H1 (cell line): ENCODE measurements around the gene JPH2. TPM values are rescaled to one million over a fixed set of nuclear protein-coding genes. Genes with fewer than 3 reads are reported as not detected.

ENCODE experiments used
- CTCF ChIA-PET: fragments of 300-600 bp; sonication (Branson Sonifier 250); formaldehyde crosslinking; loops from one replicate; lab custom pipeline; 2021; ENCODE audit not compliant: partially characterized antibody; lab: Charles Lee
- POLR2A ChIA-PET: fragments of 300-600 bp; sonication (Branson Sonifier 250); formaldehyde crosslinking; loops from one replicate; lab custom pipeline; 2021; ENCODE audit warnings: inconsistent platforms; ENCODE audit not compliant: partially characterized antibody; lab: Charles Lee
- DNase-seq, 2 experiments: peaks; one replicate each; pipeline versions ENCODE4 v3.0.0 to v3.0.0-alpha.2; 2010 to 2022; ENCODE audit warnings: low spot score in 2 of 2, low read depth in 1 of 2, mixed read lengths in 1 of 2
- FAIRE-seq: peaks from 2 replicates; lab custom pipeline; 2011; peaks lifted over from hg19 to GRCh38; lab: Jason Lieb, UNC
- H2AFZ ChIP-seq: 2 replicates; pipeline ENCODE4 v1.8.1; 2012; ENCODE audit warnings: low read length, inconsistent platforms
- H2AK5ac ChIP-seq: 2 replicates; pipeline ENCODE4 v1.6.1; 2013; ENCODE audit warnings: low read depth, low read length
- H2BK120ac ChIP-seq: replicated peaks from 2 replicates; pipeline ENCODE3; 2013; ENCODE audit warnings: low read depth, low read length, inconsistent platforms
- H2BK12ac ChIP-seq: 2 replicates; pipeline ENCODE4 v1.6.1; 2013; ENCODE audit warnings: low read depth, low read length
- H2BK15ac ChIP-seq: 2 replicates; pipeline ENCODE4 v1.6.1; 2013; ENCODE audit warnings: low read length
- H2BK20ac ChIP-seq: 2 replicates; pipeline ENCODE4 v1.6.1; 2013; ENCODE audit warnings: low read length
- H2BK5ac ChIP-seq: 2 replicates; pipeline ENCODE4 v1.6.1; 2013; ENCODE audit warnings: low read depth, low read length
- H3K14ac ChIP-seq: 2 replicates; pipeline ENCODE4 v1.6.1; 2013; ENCODE audit warnings: inconsistent platforms; ENCODE audit not compliant: insufficient read length
- H3K18ac ChIP-seq: 2 replicates; pipeline ENCODE4 v1.6.1; 2013; ENCODE audit warnings: low read length; ENCODE audit errors: extremely low read depth
- H3K23ac ChIP-seq: 2 replicates; pipeline ENCODE4 v1.6.1; 2013; ENCODE audit warnings: inconsistent platforms; ENCODE audit not compliant: insufficient read length
- H3K23me2 ChIP-seq: 2 replicates; pipeline ENCODE4 v1.6.1; 2013; ENCODE audit warnings: low read depth, low read length
- H3K27ac ChIP-seq: 2 replicates; pipeline ENCODE4 v1.6.1; 2011; ENCODE audit warnings: low read depth, low read length, inconsistent platforms
- H3K27me3 ChIP-seq, 4 experiments: replicated peaks in 1 of 4; 1 replicate in 1 of 4; 2 replicates in 3 of 4; pipeline versions ENCODE4 v1.6.1 to v1.8.1; 2011 to 2013; ENCODE audit warnings: low read length in 3 of 4, mild to moderate bottlenecking in 3 of 4, inconsistent platforms in 2 of 4, mixed read lengths in 2 of 4, moderate library complexity in 1 of 4; ENCODE audit not compliant: control insufficient read depth in 3 of 4, insufficient read depth in 3 of 4; ENCODE audit errors: extremely low read depth in 1 of 4
- H3K36me3 ChIP-seq, 4 experiments: 2 replicates each; pipeline versions ENCODE4 v1.6.1 to v1.8.1; 2011 to 2013; ENCODE audit warnings: mild to moderate bottlenecking in 4 of 4, low read length in 3 of 4, moderate library complexity in 2 of 4, control low read depth in 1 of 4, inconsistent platforms in 1 of 4; ENCODE audit not compliant: insufficient read depth in 4 of 4, control insufficient read depth in 2 of 4
- H3K4ac ChIP-seq: replicated peaks from 2 replicates; pipeline ENCODE3; 2013; ENCODE audit warnings: low read length, low read depth, mixed read lengths, inconsistent platforms; ENCODE audit not compliant: insufficient read length
- H3K4me1 ChIP-seq, 4 experiments: replicated peaks in 1 of 4; 1 replicate in 1 of 4; 2 replicates in 3 of 4; pipeline versions ENCODE4 v1.6.1 to v1.8.1; 2011 to 2013; ENCODE audit warnings: low read length in 3 of 4, inconsistent platforms in 2 of 4, mixed read lengths in 1 of 4; ENCODE audit not compliant: insufficient read depth in 4 of 4, control insufficient read depth in 3 of 4
- H3K4me2 ChIP-seq, 2 experiments: 2 replicates each; pipeline versions ENCODE4 v1.6.1 to v1.8.1; 2011 to 2013; ENCODE audit warnings: low read depth in 2 of 2, low read length in 2 of 2, control low read depth in 1 of 2, inconsistent platforms in 1 of 2, mild to moderate bottlenecking in 1 of 2; ENCODE audit not compliant: insufficient read depth in 1 of 2
- H3K4me3 ChIP-seq, 4 experiments: fragments of 200-600, 300-600 bp in 1 of 4; sonication (generic), shearing (Covaris generic), sonication (Bioruptor Twin) in 1 of 4; 2 replicates each; pipeline versions ENCODE4 v1.5.1 to v1.8.1; 2011 to 2016; ENCODE audit warnings: low read length in 4 of 4, low read depth in 3 of 4, control low read depth in 2 of 4, inconsistent platforms in 2 of 4, mild to moderate bottlenecking in 2 of 4, mixed read lengths in 1 of 4, moderate library complexity in 1 of 4; ENCODE audit not compliant: insufficient read depth in 2 of 4; ENCODE audit errors: extremely low read depth in 1 of 4
- H3K56ac ChIP-seq: replicated peaks from 2 replicates; pipeline ENCODE3; 2013; ENCODE audit warnings: low read depth, mild to moderate bottlenecking, mixed read lengths, low read length, inconsistent platforms; ENCODE audit not compliant: insufficient read length
- H3K79me1 ChIP-seq: 2 replicates; pipeline ENCODE4 v1.6.1; 2013; ENCODE audit warnings: low read depth, low read length, control low read depth
- H3K79me2 ChIP-seq, 2 experiments: 2 replicates each; pipeline versions ENCODE4 v1.6.1 to v1.8.1; 2012 to 2013; ENCODE audit warnings: low read length in 2 of 2, mild to moderate bottlenecking in 2 of 2, inconsistent platforms in 1 of 2; ENCODE audit not compliant: insufficient read depth in 2 of 2, control insufficient read depth in 1 of 2
- H3K9ac ChIP-seq, 4 experiments: replicated peaks in 1 of 4; 1 replicate in 1 of 4; 2 replicates in 3 of 4; pipeline versions ENCODE4 v1.6.1 to v1.8.1; 2011 to 2013; ENCODE audit warnings: low read depth in 3 of 4, low read length in 3 of 4, control low read depth in 2 of 4, mild to moderate bottlenecking in 2 of 4, moderate library complexity in 2 of 4, inconsistent platforms in 1 of 4; ENCODE audit errors: extremely low read depth in 1 of 4
- H3K9me3 ChIP-seq, 2 experiments: 2 replicates each; pipeline versions ENCODE4 v1.6.1 to v1.8.1; 2012 to 2013; ENCODE audit warnings: mild to moderate bottlenecking in 2 of 2, moderate library complexity in 2 of 2, control low read depth in 1 of 2, inconsistent platforms in 1 of 2, low read depth in 1 of 2, low read length in 1 of 2, mixed read lengths in 1 of 2; ENCODE audit not compliant: insufficient read depth in 2 of 2
- H4K20me1 ChIP-seq, 2 experiments: replicated peaks in 1 of 2; 2 replicates each; pipeline versions ENCODE3 to v1.8.1; 2011 to 2013; ENCODE audit warnings: inconsistent platforms in 2 of 2, low read length in 2 of 2, mild to moderate bottlenecking in 1 of 2; ENCODE audit not compliant: insufficient read depth in 2 of 2, control insufficient read depth in 1 of 2
- H4K5ac ChIP-seq: 2 replicates; pipeline ENCODE4 v1.6.1; 2013; ENCODE audit warnings: low read length, low read depth, mixed read lengths, inconsistent platforms; ENCODE audit not compliant: insufficient read length
- H4K8ac ChIP-seq: 2 replicates; pipeline ENCODE4 v1.8.0; 2013; ENCODE audit warnings: mild to moderate bottlenecking, moderate library complexity, low read length, inconsistent platforms; ENCODE audit not compliant: insufficient read depth; ENCODE audit errors: extremely low read depth
- H4K91ac ChIP-seq: replicated peaks from 2 replicates; pipeline ENCODE3; 2013; ENCODE audit warnings: low read length, mixed read lengths, inconsistent platforms; ENCODE audit not compliant: insufficient read length
- BACH1 ChIP-seq: IDR thresholded peaks from 2 replicates; pipeline ENCODE4 v1.6.1; 2012; ENCODE audit warnings: low read length, improper control_type of control experiment
- BCL11A ChIP-seq, 2 experiments: IDR thresholded peaks; one replicate each; pipeline ENCODE4 v1.6.1; 2011; ENCODE audit warnings: low read depth in 2 of 2, low read length in 2 of 2, mild to moderate bottlenecking in 2 of 2
- CHD1 ChIP-seq: IDR thresholded peaks from 2 replicates; pipeline ENCODE4 v1.6.1; 2012; ENCODE audit warnings: low read depth, low read length, improper control_type of control experiment
- CREB1 ChIP-seq: IDR thresholded peaks from 2 replicates; pipeline ENCODE4 v1.6.1; 2012; ENCODE audit warnings: inconsistent platforms
- CTCF ChIP-seq, 3 experiments: IDR thresholded peaks; 1 replicate in 2 of 3; 2 replicates in 1 of 3; pipeline versions ENCODE4 v1.5.1 to v1.6.1; 2011; ENCODE audit warnings: low read length in 3 of 3, mild to moderate bottlenecking in 3 of 3, inconsistent platforms in 2 of 3, low read depth in 1 of 3, moderate library complexity in 1 of 3; ENCODE audit not compliant: insufficient read depth in 1 of 3; ENCODE audit errors: control extremely low read depth in 1 of 3
- E2F6 ChIP-seq: IDR thresholded peaks from 2 replicates; pipeline ENCODE4 v1.6.1; 2012; ENCODE audit warnings: inconsistent platforms
- RBBP5 ChIP-seq: IDR thresholded peaks from 2 replicates; pipeline ENCODE4 v1.7.1; 2012; ENCODE audit warnings: low read depth, mild to moderate bottlenecking, inconsistent platforms, low read length, moderate library complexity, borderline replicate concordance
- SP1 ChIP-seq: IDR thresholded peaks from 2 replicates; pipeline ENCODE4 v1.6.1; 2011; ENCODE audit warnings: low read depth, low read length
- TBP ChIP-seq: IDR thresholded peaks from 2 replicates; pipeline ENCODE4 v1.6.1; 2011; ENCODE audit warnings: low read depth, low read length, improper control_type of control experiment
- WGBS, 2 experiments: shearing (Covaris generic) in 1 of 2; methylation state at CpG; one replicate each; pipeline versions ENCODE4 v1.1.6 to v1.1.7; 2013 to 2015; ENCODE audit warnings: low lambda C conversion rate in 2 of 2, mixed read lengths in 2 of 2, inconsistent platforms in 1 of 2, low coverage in 1 of 2, missing lambda C conversion rate in 1 of 2; ENCODE audit not compliant: insufficient replicate concordance in 2 of 2, insufficient coverage in 1 of 2, insufficient read length in 1 of 2; ENCODE audit errors: extremely low coverage in 1 of 2, missing lambda C conversion rate in 1 of 2; 5-methylcytosine and 5-hydroxymethylcytosine counted together
- polyA plus RNA-seq, 7 experiments: library from polyadenylated mRNA; depleted of rRNA in 3 of 7; stranded (reverse) in 5 of 7; unstranded in 2 of 7; fragments of >200 nt in 5 of 7; fragments of 200-250 nt in 2 of 7; gene quantifications; 1 replicate in 5 of 7; 2 replicates in 1 of 7; 4 replicates in 1 of 7; pipeline versions ENCODE4 v1.2.1 to v1.2.3, GENCODE V29; 2011 to 2013; ENCODE audit warnings: missing spikeins in 2 of 7, mixed read lengths in 2 of 7
- total RNA-seq: library from RNA; stranded (reverse); fragmentation: NEBNext Ultra II Directional; extraction: Animal tissue kit (Norgen Biotek cat#: 25700); gene quantifications from 2 replicates; pipeline ENCODE4 v1.2.1, GENCODE V29; 2021

The JPH2 gene
- total and polyA plus RNA-seq, 2 of the 8 experiments (the other 6 are each of a cell fraction or from before 2014, with no cell fraction given): 0.59 to 1.3 TPM

GRCh38 chr20:44098256-44098630 is 88.7 kb downstream of the JPH2 start:
- POLR2A ChIA-PET: no interaction called here
- FAIRE-seq (no peak), DNase-seq (no peak)
- Histone ChIP-seq H3K4me3 (no peak overlapping the region), H2BK120ac (no peak overlapping the region), H3K4me1 (no peaks in the 10 kb centered on the region), H2BK15ac (no peak overlapping the region), H3K4me2 (no peak overlapping the region), H3K9ac (no peak overlapping the region), H2BK20ac (no peak overlapping the region), H3K27ac (no peak overlapping the region), H3K9me3 (no peaks in the 10 kb centered on the region), H4K91ac (no peak overlapping the region), H3K27me3 (no peaks in the 10 kb centered on the region), H3K56ac (no peak overlapping the region), H3K4ac (no peak overlapping the region), H4K5ac (no peak overlapping the region), H3K18ac (no peak overlapping the region), H3K14ac (no peak overlapping the region), H2AFZ (no peak overlapping the region), H2BK12ac (no peak overlapping the region), H3K23ac (no peak overlapping the region), H3K36me3 (no peaks in the 10 kb centered on the region), H4K8ac (no peak overlapping the region), H2BK5ac (no peak overlapping the region), H3K79me1 (no peaks in the 10 kb centered on the region), H2AK5ac (no peak overlapping the region), H3K79me2 (no peaks in the 10 kb centered on the region), H4K20me1 (no peaks in the 10 kb centered on the region), H3K23me2 (no peaks in the 10 kb centered on the region)
- CTCF ChIA-PET: interaction anchor here (0.6 to 4.2 kb wide), 6 partner anchors 10 to 200 kb away, joined by 3 to 17 read pairs (median 4); no protein-coding TSS in a partner anchor
- 92% methylated on average over 6 of the region's 6 CpGs; no CpG with 5 or more reads in 1 of the 2 experiments for WGBS, 2 experiments
- no peak for TF ChIP-seq BCL11A (IDR thresholded peaks at IDR 0.05; ENCODE audit: low read depth in 2 of 2, low read length in 2 of 2)
- TF ChIP-seq TBP: no peak
- no peak for TF ChIP-seq CHD1
- no peak for TF ChIP-seq E2F6
- no peak for TF ChIP-seq BACH1
- no peak for TF ChIP-seq CTCF (IDR thresholded peaks at IDR 0.05; ENCODE audit: control extremely low read depth in 1 of 3, insufficient read depth in 1 of 3, low read depth in 1 of 3, low read length in 3 of 3)
- no peak for TF ChIP-seq RBBP5
- no peak for TF ChIP-seq SP1
- no peak for TF ChIP-seq CREB1
